ENCODE measurements around the gene STAC3. TPM values are rescaled to one million over a fixed set of nuclear protein-coding genes. Genes with fewer than 3 reads are reported as not detected.

The STAC3 gene
- total RNA-seq, 1 donor from 2014 or later: 1.1 TPM

Other genes starting within 250 kb of the STAC3 start
- gene ZBTB39, start 244.6 kb downstream of the STAC3 start, total RNA-seq: 2.6 TPM
- gene TAC3, start 234.7 kb downstream of the STAC3 start, total RNA-seq: not detected
- gene MYO1A, start 201.1 kb downstream of the STAC3 start, total RNA-seq: 0.52 TPM
- 5.7 TPM for gene NEMP1, start 172.4 kb downstream of the STAC3 start, total RNA-seq
- gene NAB2, start 162.1 kb downstream of the STAC3 start, total RNA-seq: 13.7 TPM
- gene STAT6, start 139.8 kb downstream of the STAC3 start, total RNA-seq: 108 TPM
- 74.0 TPM for gene LRP1, start 122.7 kb downstream of the STAC3 start, total RNA-seq
- not detected for gene LRP1-AS, start 103.6 kb downstream of the STAC3 start, total RNA-seq
- 6.7 TPM for gene NXPH4, start 34.4 kb downstream of the STAC3 start, total RNA-seq
- 126 TPM for gene SHMT2, start 21.5 kb downstream of the STAC3 start, total RNA-seq
- 30.2 TPM for gene R3HDM2, start 179.9 kb upstream of the STAC3 start, total RNA-seq
- not detected for gene INHBC, start 183.6 kb upstream of the STAC3 start, total RNA-seq
- not detected for gene INHBE, start 204.1 kb upstream of the STAC3 start, total RNA-seq
- gene GLI1, start 208.6 kb upstream of the STAC3 start, total RNA-seq: 0.72 TPM
- gene ARHGAP9, start 228.7 kb upstream of the STAC3 start, total RNA-seq: 2.0 TPM
- 130 TPM for gene MARS1, start 236.9 kb upstream of the STAC3 start, total RNA-seq